Measurements from ENCODE around the gene BMX. TPM values are rescaled to one million over a fixed set of nuclear protein-coding genes. Genes with fewer than 3 reads are reported as not detected.

BMX gene
- total RNA-seq, 1 donor from 2014 or later, result 3.7 TPM

- no peak for DNase-seq (ENCODE audit: low spot score)
Observed at GRCh38 chrX:15507005-15507404, 6.4 kb downstream of the BMX start.

- DNase-seq (ENCODE audit: low spot score), result no peak
Observed at GRCh38 chrX:15509845-15510244, 9.2 kb downstream of the BMX start.

- no peak for DNase-seq (ENCODE audit: low spot score)
Observed at GRCh38 chrX:15511563-15511962, 11.0 kb downstream of the BMX start.

- DNase-seq (ENCODE audit: low spot score), result no peak
Observed at GRCh38 chrX:15512401-15512965, 11.9 kb downstream of the BMX start.

- no peak for DNase-seq (ENCODE audit: low spot score)
Observed at GRCh38 chrX:15514279-15514678, 13.7 kb downstream of the BMX start.

GRCh38 chrX:15515931-15516330, 15.3 kb downstream of the BMX start:
- no peak for DNase-seq (ENCODE audit: low spot score)

- DNase-seq (ENCODE audit: low spot score), result no peak
Observed at GRCh38 chrX:15522464-15522863, 21.9 kb downstream of the BMX start.

GRCh38 chrX:15523088-15523487, 22.5 kb downstream of the BMX start:
- no peak for DNase-seq (ENCODE audit: low spot score)

GRCh38 chrX:15524417-15524816, 23.8 kb downstream of the BMX start:
- no peak for DNase-seq (ENCODE audit: low spot score)

- no peak for DNase-seq (ENCODE audit: low spot score)
Observed at GRCh38 chrX:15525664-15526416, 25.2 kb downstream of the BMX start.

GRCh38 chrX:15529165-15529564, 28.6 kb downstream of the BMX start:
- DNase-seq (ENCODE audit: low spot score), result no peak

- DNase-seq (ENCODE audit: low spot score), result no peak
Observed at GRCh38 chrX:15530318-15530717, 29.7 kb downstream of the BMX start.

- no peak for DNase-seq (ENCODE audit: low spot score)
Observed at GRCh38 chrX:15546745-15547144, 46.1 kb downstream of the BMX start.

- no peak for DNase-seq (ENCODE audit: low spot score)
Observed at GRCh38 chrX:15547356-15547755, 46.7 kb downstream of the BMX start.

GRCh38 chrX:15549189-15550012, 48.8 kb downstream of the BMX start:
- no peak for DNase-seq (ENCODE audit: low spot score)

- no peak for DNase-seq (ENCODE audit: low spot score)
Observed at GRCh38 chrX:15559227-15559626, 58.6 kb downstream of the BMX start.

- DNase-seq (ENCODE audit: low spot score), result no peak
Observed at GRCh38 chrX:15560924-15561323, 60.3 kb downstream of the BMX start.

GRCh38 chrX:15563056-15563455, 62.4 kb downstream of the BMX start:
- no peak for DNase-seq (ENCODE audit: low spot score)

- peak; percentile 45 for DNase-seq (ENCODE audit: low spot score)
Observed at GRCh38 chrX:15564981-15565579, 64.5 kb downstream of the BMX start.

- DNase-seq (ENCODE audit: low spot score), result no peak
Observed at GRCh38 chrX:15566244-15566643, 65.6 kb downstream of the BMX start.

GRCh38 chrX:15567267-15567666, 66.7 kb downstream of the BMX start:
- DNase-seq (ENCODE audit: low spot score), result no peak

- DNase-seq (ENCODE audit: low spot score), result no peak
Observed at GRCh38 chrX:15567886-15568616, 67.4 kb downstream of the BMX start.
